Measurements from ENCODE around the gene RPP14. TPM values are rescaled to one million over a fixed set of nuclear protein-coding genes. Genes with fewer than 3 reads are reported as not detected.

RPP14 gene
- total and polyA plus RNA-seq, 10 of the 15 experiments (the other 5 are each of a cell fraction or from before 2014, with no cell fraction given), result 9.1 to 21.2 (median 12.7) TPM

Small RNA genes within 50 kb of the gene (small RNA-seq; reads per million reads assigned to genes)
- not detected for gene AC098479.1

Other genes starting within 250 kb of the RPP14 start
- gene DNASE1L3, start 95.3 kb upstream of the RPP14 start, total RNA-seq (2014; rRNA removed), result 3.2 and 6.0 TPM in 2 replicates
- gene DNASE1L3, start 95.3 kb upstream of the RPP14 start, total RNA-seq (2014; rRNA removed; fragmentation: Illumina TruSeq; extraction: Trizol), result 3.6 and 5.3 TPM in 2 replicates
- gene DNASE1L3, start 95.3 kb upstream of the RPP14 start, total RNA-seq (2021), result 3.7 and 4.4 TPM in 2 replicates
- gene DNASE1L3, start 95.3 kb upstream of the RPP14 start, polyA plus RNA-seq (2011; rRNA removed), result 72.1 and 84.4 TPM in 2 replicates
- 3.1 and 4.9 TPM in 2 replicates for gene DNASE1L3, start 95.3 kb upstream of the RPP14 start, polyA plus RNA-seq (2014; fragmentation: Illumina TruSeq; extraction: Trizol)
- gene DNASE1L3, start 95.3 kb upstream of the RPP14 start, polyA plus RNA-seq (2014; fragmentation: Nextera tagmentation; extraction: Ambion mirVana), result 10 to 100 TPM; 10.6 to 11.1 TPM
- 3.7 and 5.7 TPM in 2 replicates for gene DNASE1L3, start 95.3 kb upstream of the RPP14 start, polyA plus RNA-seq (2014; rRNA removed)
- 1 to 10 TPM; 7.7 TPM for gene DNASE1L3, start 95.3 kb upstream of the RPP14 start, polyA plus RNA-seq (2016; fragmentation: Nextera tagmentation; extraction: Ambion mirVana)
- 2.9 and 3.3 TPM in 2 replicates for gene ABHD6, start 68.5 kb upstream of the RPP14 start, total RNA-seq (2014; rRNA removed)
- gene ABHD6, start 68.5 kb upstream of the RPP14 start, total RNA-seq (2014; rRNA removed; fragmentation: Illumina TruSeq; extraction: Trizol), result 2.5 and 2.9 TPM in 2 replicates
- gene ABHD6, start 68.5 kb upstream of the RPP14 start, total RNA-seq (2021), result 3.6 and 3.8 TPM in 2 replicates
- 23.9 and 33.2 TPM in 2 replicates for gene ABHD6, start 68.5 kb upstream of the RPP14 start, polyA plus RNA-seq (2011; rRNA removed)
- gene ABHD6, start 68.5 kb upstream of the RPP14 start, polyA plus RNA-seq (2014; fragmentation: Illumina TruSeq; extraction: Trizol), result 1.9 and 3.1 TPM in 2 replicates
- 1 to 10 TPM; 1.4 to 1.5 TPM for gene ABHD6, start 68.5 kb upstream of the RPP14 start, polyA plus RNA-seq (2014; fragmentation: Nextera tagmentation; extraction: Ambion mirVana)
- 2.7 and 4.0 TPM in 2 replicates for gene ABHD6, start 68.5 kb upstream of the RPP14 start, polyA plus RNA-seq (2014; rRNA removed)
- 1 to 10 TPM; 5.1 to 7.0 TPM for gene ABHD6, start 68.5 kb upstream of the RPP14 start, polyA plus RNA-seq (2016; fragmentation: Nextera tagmentation; extraction: Ambion mirVana)
- 5.8 and 6.8 TPM in 2 replicates for gene HTD2, start 275 bp downstream of the RPP14 start, total RNA-seq (2014; rRNA removed)
- 5.0 and 5.9 TPM in 2 replicates for gene HTD2, start 275 bp downstream of the RPP14 start, total RNA-seq (2014; rRNA removed; fragmentation: Illumina TruSeq; extraction: Trizol)
- gene HTD2, start 275 bp downstream of the RPP14 start, total RNA-seq (2021), result 7.1 and 7.2 TPM in 2 replicates
- 10.5 and 11.7 TPM in 2 replicates for gene HTD2, start 275 bp downstream of the RPP14 start, polyA plus RNA-seq (2011; rRNA removed)
- 6.0 and 7.7 TPM in 2 replicates for gene HTD2, start 275 bp downstream of the RPP14 start, polyA plus RNA-seq (2014; fragmentation: Illumina TruSeq; extraction: Trizol)
- gene HTD2, start 275 bp downstream of the RPP14 start, polyA plus RNA-seq (2014; fragmentation: Nextera tagmentation; extraction: Ambion mirVana), result 10 to 100 TPM; 13.5 to 15.9 TPM
- 5.1 and 8.5 TPM in 2 replicates for gene HTD2, start 275 bp downstream of the RPP14 start, polyA plus RNA-seq (2014; rRNA removed)
- gene HTD2, start 275 bp downstream of the RPP14 start, polyA plus RNA-seq (2016; fragmentation: Nextera tagmentation; extraction: Ambion mirVana), result 10 to 100 TPM; 24.1 to 24.7 TPM
- 26.5 and 27.2 TPM in 2 replicates for gene PXK, start 26.6 kb downstream of the RPP14 start, total RNA-seq (2014; rRNA removed)
- 29.3 and 30.3 TPM in 2 replicates for gene PXK, start 26.6 kb downstream of the RPP14 start, total RNA-seq (2014; rRNA removed; fragmentation: Illumina TruSeq; extraction: Trizol)
- gene PXK, start 26.6 kb downstream of the RPP14 start, total RNA-seq (2021), result 25.8 and 27.9 TPM in 2 replicates
- 18.9 and 19.1 TPM in 2 replicates for gene PXK, start 26.6 kb downstream of the RPP14 start, polyA plus RNA-seq (2011; rRNA removed)
- 34.6 and 38.0 TPM in 2 replicates for gene PXK, start 26.6 kb downstream of the RPP14 start, polyA plus RNA-seq (2014; fragmentation: Illumina TruSeq; extraction: Trizol)
- gene PXK, start 26.6 kb downstream of the RPP14 start, polyA plus RNA-seq (2014; fragmentation: Nextera tagmentation; extraction: Ambion mirVana), result 10 to 100 TPM in 1 of 2 experiments, 1 to 10 TPM in 1; 8.4 to 10.5 TPM
- 25.7 and 27.3 TPM in 2 replicates for gene PXK, start 26.6 kb downstream of the RPP14 start, polyA plus RNA-seq (2014; rRNA removed)
- 10 to 100 TPM; 30.4 to 34.0 TPM for gene PXK, start 26.6 kb downstream of the RPP14 start, polyA plus RNA-seq (2016; fragmentation: Nextera tagmentation; extraction: Ambion mirVana)
- gene PDHB, start 127.6 kb downstream of the RPP14 start, total RNA-seq (2014; rRNA removed), result 68.6 and 83.4 TPM in 2 replicates
- 83.2 and 85.3 TPM in 2 replicates for gene PDHB, start 127.6 kb downstream of the RPP14 start, total RNA-seq (2014; rRNA removed; fragmentation: Illumina TruSeq; extraction: Trizol)
- 62.9 and 65.5 TPM in 2 replicates for gene PDHB, start 127.6 kb downstream of the RPP14 start, total RNA-seq (2021)
- 92.2 and 121 TPM in 2 replicates for gene PDHB, start 127.6 kb downstream of the RPP14 start, polyA plus RNA-seq (2011; rRNA removed)
- 76.5 and 84.2 TPM in 2 replicates for gene PDHB, start 127.6 kb downstream of the RPP14 start, polyA plus RNA-seq (2014; fragmentation: Illumina TruSeq; extraction: Trizol)
- 100 to 1,000 TPM; 167 to 224 TPM for gene PDHB, start 127.6 kb downstream of the RPP14 start, polyA plus RNA-seq (2014; fragmentation: Nextera tagmentation; extraction: Ambion mirVana)
- 68.3 and 94.2 TPM in 2 replicates for gene PDHB, start 127.6 kb downstream of the RPP14 start, polyA plus RNA-seq (2014; rRNA removed)
- gene PDHB, start 127.6 kb downstream of the RPP14 start, polyA plus RNA-seq (2016; fragmentation: Nextera tagmentation; extraction: Ambion mirVana), result 100 to 1,000 TPM; 120 to 123 TPM
- gene KCTD6, start 185.9 kb downstream of the RPP14 start, total RNA-seq (2014; rRNA removed), result 6.7 and 8.8 TPM in 2 replicates
- 9.0 and 10.6 TPM in 2 replicates for gene KCTD6, start 185.9 kb downstream of the RPP14 start, total RNA-seq (2014; rRNA removed; fragmentation: Illumina TruSeq; extraction: Trizol)
- 5.2 and 5.8 TPM in 2 replicates for gene KCTD6, start 185.9 kb downstream of the RPP14 start, total RNA-seq (2021)
- 10.3 and 12.0 TPM in 2 replicates for gene KCTD6, start 185.9 kb downstream of the RPP14 start, polyA plus RNA-seq (2011; rRNA removed)
- 10.7 and 13.1 TPM in 2 replicates for gene KCTD6, start 185.9 kb downstream of the RPP14 start, polyA plus RNA-seq (2014; fragmentation: Illumina TruSeq; extraction: Trizol)
- gene KCTD6, start 185.9 kb downstream of the RPP14 start, polyA plus RNA-seq (2014; fragmentation: Nextera tagmentation; extraction: Ambion mirVana), result 1 to 10 TPM; 9.1 to 9.4 TPM
- 7.5 and 8.2 TPM in 2 replicates for gene KCTD6, start 185.9 kb downstream of the RPP14 start, polyA plus RNA-seq (2014; rRNA removed)
- gene KCTD6, start 185.9 kb downstream of the RPP14 start, polyA plus RNA-seq (2016; fragmentation: Nextera tagmentation; extraction: Ambion mirVana), result 1 to 10 TPM; 6.1 to 8.4 TPM
- gene ACOX2, start 230.9 kb downstream of the RPP14 start, total RNA-seq (2014; rRNA removed), result not detected in 2 replicates
- gene ACOX2, start 230.9 kb downstream of the RPP14 start, total RNA-seq (2014; rRNA removed; fragmentation: Illumina TruSeq; extraction: Trizol), result not detected in 2 replicates
- 0.16 TPM in 1 of 2 replicates, not detected in the other for gene ACOX2, start 230.9 kb downstream of the RPP14 start, total RNA-seq (2021)
- gene ACOX2, start 230.9 kb downstream of the RPP14 start, polyA plus RNA-seq (2011; rRNA removed), result not detected in 2 replicates
- not detected in 2 replicates for gene ACOX2, start 230.9 kb downstream of the RPP14 start, polyA plus RNA-seq (2014; fragmentation: Illumina TruSeq; extraction: Trizol)
- not detected for gene ACOX2, start 230.9 kb downstream of the RPP14 start, polyA plus RNA-seq (2014; fragmentation: Nextera tagmentation; extraction: Ambion mirVana)
- not detected in 2 replicates for gene ACOX2, start 230.9 kb downstream of the RPP14 start, polyA plus RNA-seq (2014; rRNA removed)
- gene ACOX2, start 230.9 kb downstream of the RPP14 start, polyA plus RNA-seq (2016; fragmentation: Nextera tagmentation; extraction: Ambion mirVana), result under 1 TPM in 1 of 2 experiments, not detected in 1; 0.72 TPM

Data from GM12878 (cell line).